ENCODE measurements around the gene PSAPL1.

Gene PSAPL1

DNA sequence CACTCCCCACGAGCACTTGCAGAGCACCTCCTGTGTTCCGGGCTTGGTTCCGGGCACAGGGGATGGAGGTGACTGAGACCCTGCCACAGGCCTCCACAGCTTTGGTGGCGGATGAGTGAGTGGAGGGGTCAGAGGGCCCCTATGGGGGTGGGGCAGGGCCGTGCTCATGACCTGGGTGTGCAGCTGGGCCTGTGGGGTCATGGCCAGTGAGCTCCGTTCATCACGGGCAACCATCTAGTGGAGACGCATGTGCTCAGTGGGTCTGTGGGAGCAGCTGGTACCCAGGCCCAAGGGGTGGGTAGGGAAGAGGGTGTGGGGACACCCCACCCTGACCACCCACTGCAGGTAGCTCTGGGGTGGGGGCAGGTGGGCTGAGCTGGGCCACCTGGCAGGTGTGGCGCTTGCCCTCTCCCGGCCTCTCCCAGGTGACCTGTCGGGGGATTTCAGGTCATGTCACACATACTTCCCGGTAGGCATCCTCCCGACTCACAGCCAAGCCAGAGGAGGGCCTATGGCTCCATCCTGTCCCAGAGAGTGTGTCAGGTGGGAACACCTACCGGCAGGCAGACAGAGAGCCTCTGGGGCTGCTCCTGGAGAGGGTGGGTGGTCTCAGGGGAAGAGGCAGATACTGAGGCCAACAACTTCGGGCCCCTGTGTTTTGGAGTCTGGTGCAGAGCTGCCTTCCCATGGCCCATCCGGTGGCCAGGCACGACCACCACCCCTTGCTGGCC lies 3.6 kb downstream of the PSAPL1 start:
- DNase-seq (ENCODE audit: low spot score) = no peak

DNA sequence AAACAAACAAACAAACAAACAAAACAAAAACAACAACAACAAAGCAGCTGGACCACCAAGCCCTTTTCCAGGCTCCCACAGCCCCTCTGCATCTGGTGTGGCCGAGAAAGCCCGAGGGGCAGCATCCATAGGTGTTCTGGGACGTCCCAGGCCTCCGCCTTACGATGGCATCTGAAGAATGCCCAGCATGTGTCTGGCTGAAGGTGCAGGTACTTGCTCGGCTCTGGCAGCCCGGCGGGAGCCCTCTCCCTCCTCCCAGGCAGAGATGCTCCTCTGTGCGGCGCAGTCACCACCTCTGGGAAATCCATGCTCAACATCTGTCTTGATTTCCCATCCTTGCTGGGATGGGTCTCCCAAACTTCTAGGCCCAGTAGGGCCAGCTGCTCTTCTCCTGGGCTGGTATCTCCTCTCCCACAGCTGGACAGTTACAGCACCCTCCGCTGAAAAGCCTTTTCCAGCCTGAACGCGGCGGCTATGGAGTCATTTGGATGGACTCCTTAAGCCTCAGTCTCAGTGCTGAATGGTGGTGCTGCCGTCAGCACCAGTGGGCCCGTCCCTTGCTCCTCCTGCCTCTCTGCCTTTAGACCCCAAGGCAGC lies 4.3 kb downstream of the PSAPL1 start:
- DNase-seq (ENCODE audit: low spot score) = no peak

DNA sequence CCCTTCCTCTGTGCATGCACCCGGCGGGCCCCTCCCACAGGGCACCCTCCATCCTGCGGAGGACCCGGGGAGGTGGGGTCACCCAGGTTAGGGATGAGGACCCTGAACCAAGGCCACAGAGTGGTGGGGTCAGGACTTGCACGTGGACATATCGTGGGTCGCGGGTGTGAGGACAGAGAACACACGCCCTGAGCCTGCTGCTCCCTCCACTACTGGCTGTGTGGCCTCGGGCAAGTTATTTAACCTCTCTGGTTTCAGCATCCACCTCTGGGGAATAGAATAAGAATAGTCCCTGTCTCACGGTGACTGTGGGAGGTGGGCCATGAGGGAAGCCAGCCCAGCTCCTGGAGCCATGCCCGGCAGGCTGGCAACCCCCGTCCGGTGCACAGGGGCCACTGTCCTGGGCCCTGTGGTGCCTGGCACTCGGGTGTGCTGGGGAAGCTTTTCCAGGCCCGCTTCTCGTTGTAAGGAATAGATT lies 5.1 kb downstream of the PSAPL1 start:
- no peak for DNase-seq (ENCODE audit: low spot score)

DNA sequence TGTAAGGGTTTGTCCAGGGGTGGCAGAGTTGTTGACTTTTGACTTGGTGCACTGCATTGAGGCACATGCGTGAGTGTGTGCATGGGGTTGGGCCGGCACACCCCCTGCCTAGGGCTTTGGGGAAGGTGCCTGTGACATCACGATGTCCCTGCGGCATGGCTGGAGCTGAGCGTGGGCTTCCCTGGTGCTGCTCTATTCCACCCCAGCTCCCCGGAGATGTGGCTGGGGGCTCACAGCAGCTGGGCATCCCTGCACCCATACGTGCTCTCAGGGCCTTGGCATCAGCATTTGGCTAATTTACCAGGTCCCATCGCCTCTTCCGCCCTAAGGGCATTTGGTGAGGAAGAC lies 5.7 kb downstream of the PSAPL1 start:
- no peak for DNase-seq (ENCODE audit: low spot score)

DNA sequence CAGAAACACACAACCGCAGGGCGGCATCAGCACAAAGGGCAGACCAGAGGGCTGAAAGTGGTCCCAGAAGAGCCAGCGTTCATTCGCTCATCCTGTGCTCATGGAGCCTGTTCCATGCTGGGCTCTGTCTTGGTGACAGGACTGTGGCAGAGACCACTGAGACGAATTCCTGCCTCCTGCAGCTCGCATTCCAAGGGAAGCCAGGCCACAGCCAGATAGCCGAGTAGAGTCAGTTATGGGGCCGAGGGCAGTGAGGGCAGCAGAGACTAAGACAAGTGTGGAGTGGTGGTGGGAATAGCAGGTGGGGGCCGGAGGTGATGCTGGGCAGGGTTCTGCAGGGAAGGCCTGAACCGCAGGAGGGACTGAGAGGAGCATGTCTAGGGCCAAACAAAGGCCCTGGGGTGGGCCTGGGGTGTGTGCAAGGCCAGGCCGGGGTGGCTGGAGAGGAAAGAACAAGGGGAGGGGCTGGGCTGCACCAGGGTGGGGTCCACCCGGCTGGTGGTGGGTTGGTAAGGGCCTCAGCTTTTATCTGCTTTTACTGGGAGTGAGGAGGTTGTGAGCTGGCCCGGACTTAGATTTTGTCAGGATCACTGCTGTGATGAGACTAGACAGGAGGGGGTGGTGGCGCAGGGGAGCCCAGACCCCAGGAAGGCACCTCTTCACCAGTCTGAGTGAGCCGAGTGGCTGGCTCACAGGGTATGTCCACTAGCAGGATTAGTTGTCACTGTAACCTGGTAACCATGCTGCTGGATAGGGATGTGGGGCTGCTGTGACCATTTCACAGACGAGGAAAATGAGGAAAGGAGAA lies 6.3 kb downstream of the PSAPL1 start:
- no peak for DNase-seq (ENCODE audit: low spot score)

DNA sequence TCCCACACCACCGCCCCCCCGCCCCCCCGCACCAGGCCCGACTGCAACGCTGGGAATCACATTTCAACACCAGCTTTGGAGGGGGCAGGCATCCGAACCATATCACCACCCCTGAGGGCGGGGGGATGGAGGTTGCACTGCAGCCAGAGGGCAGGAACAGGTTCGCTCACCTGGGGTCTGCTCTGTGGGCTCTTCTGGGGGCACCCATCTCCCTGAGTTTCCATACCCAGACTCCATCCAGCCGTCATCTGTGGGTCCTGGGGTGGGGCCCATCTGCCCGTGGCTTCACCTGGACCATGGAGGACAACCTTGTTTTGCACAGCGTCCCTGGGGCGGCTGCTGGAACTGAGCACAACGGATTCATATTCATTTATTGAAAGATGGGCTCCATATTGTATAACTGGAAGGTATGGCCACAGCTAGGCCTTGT lies 6.9 kb downstream of the PSAPL1 start:
- DNase-seq (ENCODE audit: low spot score) = no peak

DNA sequence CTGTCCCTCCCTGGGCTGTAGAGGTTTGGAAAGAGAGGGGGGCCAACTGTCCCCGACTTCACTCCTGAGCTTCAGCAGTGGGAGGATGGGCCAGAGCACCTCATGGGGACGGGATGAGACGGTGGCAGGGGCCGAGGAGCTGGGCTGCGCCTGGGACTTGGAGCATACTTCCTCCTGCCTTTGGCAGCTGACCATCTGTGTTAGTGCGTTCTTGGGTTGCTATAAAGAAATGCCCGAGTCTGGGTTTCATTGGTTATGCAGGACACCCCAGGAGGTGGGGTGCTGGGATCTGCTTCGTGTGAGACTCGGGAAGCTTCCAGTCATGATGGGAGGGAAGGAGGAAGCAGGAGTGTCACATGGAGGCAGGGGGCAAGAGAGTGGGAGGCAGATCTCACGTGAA lies 7.4 kb downstream of the PSAPL1 start:
- no peak for DNase-seq (ENCODE audit: low spot score)

DNA sequence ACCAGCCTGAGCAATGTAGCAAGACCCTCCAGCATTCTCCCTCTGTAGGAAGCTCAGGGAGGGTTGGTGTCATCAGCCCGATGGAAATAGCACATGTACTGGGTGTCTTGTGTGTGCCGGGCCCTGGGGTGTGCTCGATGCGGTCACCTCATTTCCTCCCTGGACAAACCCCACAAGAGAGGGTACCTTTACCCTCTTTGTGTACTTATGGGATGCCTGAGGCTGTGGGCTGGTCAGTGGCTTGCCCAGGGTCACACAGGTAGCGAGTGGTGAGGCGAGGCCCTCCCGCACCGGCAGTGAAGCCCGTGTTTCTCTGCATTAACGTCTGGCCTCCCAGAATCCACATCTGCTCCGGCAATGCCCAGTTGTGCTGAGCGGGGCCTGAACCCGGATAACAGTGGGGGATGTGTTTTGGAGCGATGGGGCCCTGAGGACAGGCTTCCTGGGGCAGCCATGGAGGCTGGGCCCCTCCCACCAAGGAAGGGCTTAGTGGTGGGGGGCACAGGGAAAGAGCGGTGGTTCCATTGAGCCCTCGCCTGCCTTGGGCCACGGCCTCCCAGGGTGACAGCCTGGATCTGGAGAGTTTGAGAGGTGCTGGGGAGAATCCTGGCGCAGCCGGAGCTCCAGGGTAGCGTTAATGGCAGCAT lies 8.1 kb downstream of the PSAPL1 start:
- no peak for DNase-seq (ENCODE audit: low spot score)

DNA sequence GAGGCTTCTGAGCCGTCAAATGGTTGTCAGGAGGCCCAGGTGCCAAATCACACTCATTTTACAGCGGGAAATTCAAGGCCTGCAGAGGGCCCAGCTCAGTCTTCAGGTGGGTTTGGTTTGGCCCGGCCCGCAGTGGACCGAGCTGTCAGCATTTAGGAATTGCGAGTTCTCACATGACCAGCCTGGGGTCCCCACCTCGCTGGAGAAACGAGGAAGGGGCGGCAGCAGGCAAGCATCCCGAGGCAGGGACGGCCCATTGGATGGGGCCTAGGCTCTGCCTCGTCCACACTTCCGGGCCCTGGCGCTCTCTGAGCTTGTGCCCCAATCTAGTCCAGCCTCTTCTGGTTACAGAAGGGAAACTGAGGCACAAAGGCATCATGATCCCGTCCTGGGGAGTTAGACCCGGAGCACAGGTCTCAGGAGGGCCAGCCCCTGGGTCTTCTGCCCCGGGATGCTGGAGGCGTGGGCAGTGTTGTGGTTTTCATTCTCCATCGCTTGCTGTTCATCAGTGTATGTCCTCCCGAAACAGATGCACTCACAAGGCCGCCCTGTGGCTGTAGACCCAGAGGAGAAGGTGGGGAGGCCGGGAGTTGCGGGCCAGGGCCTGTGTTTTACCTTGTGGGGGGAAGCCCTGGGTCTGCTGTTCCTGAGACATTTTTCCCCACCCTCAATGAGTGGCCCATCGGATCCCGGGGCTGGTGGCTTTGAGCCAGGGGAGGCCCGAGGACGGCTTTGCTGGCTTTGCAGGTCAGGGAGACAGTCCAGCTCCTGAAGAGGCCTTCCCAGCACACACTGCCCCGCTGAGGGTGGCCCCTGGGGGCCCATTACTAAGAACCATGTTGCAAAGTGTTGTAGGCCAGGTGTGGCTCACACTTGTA lies 8.9 kb downstream of the PSAPL1 start:
- no peak for DNase-seq (ENCODE audit: low spot score)

DNA sequence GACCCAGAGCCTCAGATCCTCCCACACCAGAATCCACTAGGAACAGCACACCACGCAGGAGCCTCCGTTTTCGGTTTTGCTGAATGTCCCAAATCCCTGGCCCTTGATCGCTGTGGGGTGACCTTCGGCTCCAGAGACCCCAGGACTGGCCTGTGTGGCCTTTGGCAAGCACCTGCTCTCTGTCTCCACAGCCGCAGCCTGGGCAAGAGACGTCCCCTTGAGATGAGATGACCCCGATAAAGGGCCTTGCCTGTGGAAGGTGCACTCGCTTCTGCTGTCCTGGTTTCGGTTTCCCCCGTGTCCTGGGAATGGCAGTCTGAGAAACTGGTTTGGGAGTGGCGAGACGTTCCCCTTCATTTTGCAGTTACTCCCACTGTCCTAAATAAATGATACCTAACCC lies 9.6 kb downstream of the PSAPL1 start:
- no peak for DNase-seq (ENCODE audit: low spot score)

DNA sequence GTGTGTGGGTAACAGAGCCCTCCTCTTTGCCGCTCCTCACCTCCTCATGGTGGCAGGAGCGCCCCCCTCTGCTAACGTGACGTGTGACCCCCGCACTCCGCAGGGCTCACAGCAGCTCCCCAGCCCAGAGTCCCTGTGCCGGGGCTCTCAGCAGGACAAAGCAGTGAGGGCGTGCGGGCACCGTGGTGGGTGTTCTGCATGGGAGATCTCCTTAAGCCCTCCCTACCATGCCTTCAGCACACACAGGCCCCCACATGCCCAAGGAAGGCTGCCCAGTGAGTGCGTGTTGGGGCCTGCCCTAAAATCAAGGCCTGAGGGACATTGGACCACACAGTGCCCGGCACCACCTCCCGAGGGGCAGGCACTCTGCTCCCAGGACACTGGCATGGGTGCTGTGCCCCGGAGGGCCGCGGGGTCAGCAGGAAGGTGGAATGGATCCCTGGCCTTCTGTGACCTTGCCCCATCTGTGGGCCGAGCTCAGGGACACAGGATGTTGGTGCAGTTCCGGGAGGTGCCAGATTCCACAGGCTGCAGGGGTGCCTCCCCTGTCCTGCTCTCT lies 10.1 kb downstream of the PSAPL1 start:
- no peak for DNase-seq (ENCODE audit: low spot score)

DNA sequence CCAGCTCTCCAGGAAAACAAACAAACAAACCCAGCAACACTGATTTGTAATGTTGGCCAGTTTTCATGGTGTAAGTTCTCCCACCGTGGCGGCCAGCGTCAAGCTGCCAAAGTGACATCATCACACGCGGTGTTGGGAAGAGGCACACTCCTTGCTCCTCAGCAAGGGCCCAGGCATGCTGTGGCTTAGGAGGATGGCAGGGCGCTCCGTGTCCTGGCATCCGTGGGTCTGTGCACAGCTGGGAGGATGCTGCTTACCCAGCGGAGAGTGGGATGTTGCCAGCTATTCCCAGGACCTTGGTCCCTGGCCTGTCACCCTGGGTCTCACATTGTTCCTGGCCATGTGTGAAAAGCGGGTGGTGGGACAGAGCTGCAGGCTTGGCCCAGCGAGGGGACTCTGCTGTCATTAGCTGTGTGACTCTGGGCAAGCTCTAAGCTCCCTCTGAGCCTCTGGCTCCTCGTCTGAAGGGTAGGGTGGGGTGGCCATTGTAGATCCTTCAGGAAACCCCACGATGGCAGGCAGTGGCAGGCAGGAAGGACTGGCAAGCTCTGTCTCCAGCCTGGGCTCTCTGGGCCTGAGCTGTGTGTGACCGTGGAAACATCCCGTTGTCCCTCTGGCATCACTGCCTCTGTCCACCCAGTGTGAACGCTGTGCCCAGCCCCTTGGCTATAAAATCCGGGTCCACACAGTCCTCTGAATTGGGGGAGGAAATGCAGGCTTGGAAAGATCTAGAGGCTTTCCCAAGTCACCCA lies 10.8 kb downstream of the PSAPL1 start:
- no peak for DNase-seq (ENCODE audit: low spot score)

DNA sequence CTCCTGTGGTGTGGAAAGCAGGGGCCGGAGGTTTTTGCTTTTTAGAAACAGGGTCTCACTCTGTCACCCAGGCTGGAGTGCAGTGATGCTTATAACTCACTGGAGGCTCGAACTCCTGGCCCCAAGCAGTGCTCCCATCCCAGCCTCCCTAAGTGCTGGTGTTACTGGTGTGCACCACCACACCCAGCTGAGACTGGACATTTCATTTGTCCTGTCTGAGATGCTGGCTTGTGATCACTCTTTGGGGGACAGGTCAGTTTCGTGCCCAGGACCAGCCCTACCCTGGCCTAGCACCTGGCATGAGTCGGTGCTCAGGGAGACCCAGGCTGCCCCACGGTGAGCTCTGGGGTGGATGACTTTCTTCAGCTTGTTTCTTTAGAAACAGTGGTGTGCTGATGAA lies 11.3 kb downstream of the PSAPL1 start:
- no peak for DNase-seq (ENCODE audit: low spot score)

DNA sequence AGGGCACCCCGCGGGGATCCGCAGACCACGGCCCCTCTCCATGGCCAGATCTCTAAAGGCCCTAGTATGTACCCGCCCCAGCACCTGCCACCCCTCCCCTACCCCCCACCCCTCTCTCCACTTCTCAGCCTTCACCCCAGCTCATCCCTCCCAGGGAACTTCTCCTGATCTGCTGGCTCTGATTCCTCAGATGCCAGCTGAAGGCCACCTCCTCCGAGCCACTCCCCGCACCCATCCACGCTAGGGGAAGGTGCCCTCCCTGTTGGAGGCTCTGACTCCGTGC lies 11.9 kb downstream of the PSAPL1 start:
- no peak for DNase-seq (ENCODE audit: low spot score)

DNA sequence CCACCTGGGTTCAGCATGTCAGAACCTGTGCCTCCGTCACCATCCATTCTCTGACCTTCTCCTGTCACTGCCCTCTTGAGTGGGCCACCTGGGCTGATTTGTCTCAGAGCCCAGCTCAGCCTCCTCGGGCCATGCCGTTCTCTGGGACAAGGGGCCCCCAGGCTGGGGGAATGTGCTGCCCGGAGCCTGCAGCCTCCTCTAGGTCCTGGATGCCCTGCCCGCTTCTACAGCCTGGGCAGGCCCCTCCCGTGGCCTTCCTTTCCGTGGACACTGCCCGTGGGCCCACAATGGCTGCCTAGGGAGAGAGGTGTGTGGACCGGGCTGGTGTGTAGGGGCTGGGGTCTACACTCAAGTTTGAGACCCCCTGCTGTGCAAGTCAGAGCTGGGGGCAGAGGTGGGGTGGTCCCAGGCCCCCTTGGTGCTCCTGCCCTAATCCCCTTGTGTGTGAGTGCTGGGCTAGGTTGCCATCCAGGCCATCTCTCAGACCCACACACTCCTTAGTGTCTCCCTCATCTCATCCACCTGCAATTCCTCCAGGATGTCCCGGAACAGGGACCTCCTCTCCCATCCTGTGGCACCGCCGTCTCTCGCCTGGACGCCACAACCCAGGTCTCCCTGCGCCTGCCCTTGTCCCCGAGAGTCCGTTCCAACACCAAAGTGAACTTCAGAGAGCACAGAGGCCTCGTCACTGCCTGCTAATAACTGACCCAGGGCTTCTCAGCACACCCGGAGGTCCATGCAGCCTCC lies 12.4 kb downstream of the PSAPL1 start:
- DNase-seq (ENCODE audit: low spot score) = no peak

DNA sequence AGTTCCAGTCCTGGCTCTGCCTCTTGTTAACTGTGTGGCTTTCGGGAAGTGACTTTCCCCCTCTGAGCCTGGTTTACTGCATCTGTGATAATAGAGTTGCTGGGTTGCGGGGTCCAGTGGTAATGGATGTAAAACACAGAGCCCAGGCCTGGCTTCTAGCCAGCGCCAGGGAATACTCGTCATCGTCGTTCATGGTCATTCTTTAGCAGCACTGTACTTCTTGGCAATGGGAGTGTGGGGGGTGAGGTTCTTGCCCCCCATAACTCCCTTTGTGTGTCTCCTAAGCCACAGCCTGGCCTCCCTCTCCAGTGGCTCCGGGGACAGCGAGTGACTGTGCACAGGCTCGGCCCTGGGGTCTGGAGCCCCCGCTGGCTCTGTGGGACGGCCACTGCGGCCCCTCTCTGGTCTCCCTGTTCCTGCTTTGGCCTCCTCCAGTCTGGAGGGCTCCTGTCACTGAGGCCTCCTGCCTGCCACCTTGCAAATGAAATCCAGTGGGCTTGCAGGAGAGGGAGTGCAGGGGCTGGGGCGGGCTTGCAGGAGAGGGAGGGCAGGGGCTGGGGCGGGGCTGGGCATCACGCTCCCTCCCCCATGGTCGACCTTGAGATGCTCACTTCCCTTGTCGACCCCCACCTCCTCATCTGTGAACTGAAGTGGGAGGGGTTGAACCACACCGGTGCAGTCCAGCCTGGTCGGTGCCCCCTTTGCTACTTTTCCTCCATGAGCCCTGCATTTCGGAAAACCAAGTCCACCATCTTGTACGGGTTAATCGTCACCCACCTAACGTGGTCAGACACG lies 13.2 kb downstream of the PSAPL1 start:
- no peak for DNase-seq (ENCODE audit: low spot score)

DNA sequence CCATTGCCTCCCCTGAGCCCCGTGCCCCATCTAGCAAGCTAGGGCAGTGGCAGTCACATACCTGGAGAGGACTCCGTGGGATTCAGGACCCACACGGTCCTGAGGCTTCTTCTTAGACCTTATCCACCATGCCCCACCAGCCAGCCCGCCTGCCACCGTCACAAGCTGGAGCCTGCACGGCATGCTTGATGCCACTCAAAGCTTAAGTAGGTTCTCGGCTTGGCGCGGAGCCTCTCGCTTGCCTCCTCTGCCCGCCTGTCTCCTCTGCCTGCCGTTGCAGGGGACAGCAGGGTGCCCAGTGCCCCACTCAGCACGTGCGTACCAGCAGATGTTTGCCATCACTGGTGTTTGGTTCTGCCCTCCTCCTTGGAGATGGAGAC lies 14.1 kb downstream of the PSAPL1 start:
- no peak for DNase-seq (ENCODE audit: low spot score)

DNA sequence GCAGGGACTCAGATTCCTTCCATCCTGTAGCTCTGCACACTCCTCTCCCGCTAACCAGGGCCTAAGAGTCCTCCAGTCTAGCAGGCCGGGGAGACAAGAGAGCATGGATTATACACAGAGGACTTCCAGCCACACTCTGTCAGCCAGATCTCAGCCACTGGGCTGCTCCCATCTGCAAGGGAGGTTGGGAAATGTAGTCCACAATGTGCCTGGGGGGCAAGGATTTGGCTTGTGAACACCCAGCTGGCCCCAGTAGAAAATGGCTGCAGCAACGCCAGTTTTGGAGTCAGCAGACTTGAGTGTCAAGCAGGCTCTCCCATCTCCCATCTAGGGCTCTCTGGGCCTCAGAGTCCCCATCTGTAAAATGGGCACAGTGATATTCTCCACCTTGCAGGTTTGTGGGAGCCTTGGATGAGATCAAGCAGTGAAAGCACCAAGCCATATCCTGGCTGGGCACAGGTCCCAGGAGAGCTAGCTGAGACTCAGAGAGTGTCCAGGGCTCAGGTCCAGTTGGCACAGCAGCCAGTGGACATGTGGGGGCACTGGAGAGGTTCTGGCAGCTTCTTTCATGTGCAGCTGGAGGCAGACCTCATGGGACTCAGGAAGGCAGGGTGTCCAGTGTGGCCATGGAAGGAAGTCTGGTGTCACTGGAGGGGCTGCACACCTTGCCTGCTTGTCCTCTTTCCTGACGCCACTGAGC lies 14.6 kb downstream of the PSAPL1 start:
- DNase-seq (ENCODE audit: low spot score) = no peak
